HepG2 (cell line): ENCODE results near the gene SYTL1. TPM values are rescaled to one million over a fixed set of nuclear protein-coding genes. Genes with fewer than 3 reads are reported as not detected.

Source experiments
- HINFP ChIP-seq: sonication (generic); formaldehyde crosslinking; IDR thresholded peaks from 2 replicates; pipeline ENCODE4 v1.4.0; 2020; ENCODE audit warnings: low read depth, mild to moderate bottlenecking, missing genetic modification reagents
- MED1 ChIP-seq: sonication (generic); formaldehyde crosslinking; IDR thresholded peaks from 2 replicates; pipeline ENCODE4 v1.4.0; 2020; ENCODE audit warnings: missing genetic modification reagents
- TEF ChIP-seq: sonication (generic); formaldehyde crosslinking; IDR thresholded peaks from 2 replicates; pipeline ENCODE4 v1.5.0; 2020; ENCODE audit warnings: missing genetic modification reagents
- ZBTB26 ChIP-seq: IDR thresholded peaks from 2 replicates; pipeline ENCODE4 v1.6.1; 2016; ENCODE audit warnings: missing compliant biosample characterization, missing genetic modification reagents, borderline replicate concordance
- ZBTB44 ChIP-seq: sonication (generic); formaldehyde crosslinking; IDR thresholded peaks from 2 replicates; pipeline ENCODE4 v1.4.0; 2020; ENCODE audit warnings: missing genetic modification reagents
- ZNF780A ChIP-seq: sonication (generic); formaldehyde crosslinking; IDR thresholded peaks from 2 replicates; pipeline ENCODE4 v1.8.0; 2022; ENCODE audit warnings: mild to moderate bottlenecking, missing genetic modification reagents, moderate library complexity
- polyA plus RNA-seq, 8 experiments: library from polyadenylated mRNA; depleted of rRNA in 3 of 8; stranded (reverse) in 7 of 8; unstranded in 1 of 8; fragments of >200 nt; fragmentation: Illumina TruSeq in 4 of 8; extraction: Trizol in 4 of 8; gene quantifications; 2 replicates each; pipeline versions ENCODE4 v1.2.1 to v1.2.3, GENCODE V29; 2011 to 2016; ENCODE audit warnings: low read depth in 4 of 8, missing spikeins in 1 of 8, mixed read lengths in 1 of 8; ENCODE audit not compliant: insufficient read depth in 1 of 8
- total RNA-seq, 5 experiments: library from RNA; depleted of rRNA; stranded (reverse); fragments of >200 nt; fragmentation: Illumina TruSeq; extraction: Trizol; gene quantifications; 2 replicates each; pipeline ENCODE4 v1.2.3, GENCODE V29; 2016; ENCODE audit warnings: low read depth in 1 of 5
- TF ChIP-seq, protein P1 (sequence below): sonication (generic); formaldehyde crosslinking; IDR thresholded peaks from 2 replicates; pipeline ENCODE4 v1.5.0; 2020; ENCODE audit warnings: mild to moderate bottlenecking, missing genetic modification reagents

The SYTL1 gene
- total and polyA plus RNA-seq, 2 of the 13 experiments (the other 11 are each of a cell fraction or from before 2014, with no cell fraction given), result 11.1 to 17.8 TPM

DNA sequence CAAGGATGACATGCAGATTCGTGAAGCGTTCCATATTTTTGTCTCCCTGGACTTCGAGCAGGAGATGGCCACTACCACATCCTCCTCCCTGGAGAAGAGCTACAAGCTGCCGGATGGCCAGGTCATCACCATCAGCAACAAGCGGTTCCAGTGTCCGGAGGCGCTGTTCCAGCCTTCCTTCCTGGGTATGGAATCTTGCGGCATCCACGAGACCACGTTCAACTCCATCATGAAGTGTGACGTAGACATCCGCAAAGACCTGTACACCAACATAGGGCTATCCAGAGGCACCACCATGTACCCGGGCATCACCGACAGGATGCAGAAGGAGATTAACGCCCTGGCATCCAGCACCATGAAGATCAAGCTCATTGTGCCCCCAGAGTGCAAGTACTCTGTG lies 16.5 kb upstream of the SYTL1 start (continued):
- no peak for TF ChIP-seq ZBTB26 (CRISPR knock-in tag)
- TF ChIP-seq ZNF780A (CRISPR knock-in tag), result no peak
- TF ChIP-seq TEF (CRISPR knock-in tag), result no peak
- no peak for TF ChIP-seq MED1 (CRISPR knock-in tag)
- TF ChIP-seq, protein P1, sequence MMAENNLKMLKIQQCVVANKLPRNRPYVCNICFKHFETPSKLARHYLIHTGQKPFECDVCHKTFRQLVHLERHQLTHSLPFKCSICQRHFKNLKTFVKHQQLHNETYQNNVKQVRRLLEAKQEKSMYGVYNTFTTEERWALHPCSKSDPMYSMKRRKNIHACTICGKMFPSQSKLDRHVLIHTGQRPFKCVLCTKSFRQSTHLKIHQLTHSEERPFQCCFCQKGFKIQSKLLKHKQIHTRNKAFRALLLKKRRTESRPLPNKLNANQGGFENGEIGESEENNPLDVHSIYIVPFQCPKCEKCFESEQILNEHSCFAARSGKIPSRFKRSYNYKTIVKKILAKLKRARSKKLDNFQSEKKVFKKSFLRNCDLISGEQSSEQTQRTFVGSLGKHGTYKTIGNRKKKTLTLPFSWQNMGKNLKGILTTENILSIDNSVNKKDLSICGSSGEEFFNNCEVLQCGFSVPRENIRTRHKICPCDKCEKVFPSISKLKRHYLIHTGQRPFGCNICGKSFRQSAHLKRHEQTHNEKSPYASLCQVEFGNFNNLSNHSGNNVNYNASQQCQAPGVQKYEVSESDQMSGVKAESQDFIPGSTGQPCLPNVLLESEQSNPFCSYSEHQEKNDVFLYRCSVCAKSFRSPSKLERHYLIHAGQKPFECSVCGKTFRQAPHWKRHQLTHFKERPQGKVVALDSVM (CRISPR knock-in tag), result no peak
- no peak for TF ChIP-seq ZBTB44 (CRISPR knock-in tag)
- no peak for TF ChIP-seq HINFP (CRISPR knock-in tag)
- TF ChIP-seq, all 625 proteins: peak for 0
